B cell (primary cell): ENCODE measurements around the gene ZNF766.

ENCODE experiments used
- EZH2 ChIP-seq: IDR thresholded peaks from 2 replicates; pipeline ENCODE4 v1.6.1; 2012; ENCODE audit warnings: borderline replicate concordance, low read depth, mild to moderate bottlenecking, moderate library complexity, low read length; ENCODE audit not compliant: insufficient read depth, poor library complexity, severe bottlenecking
- TF ChIP-seq, protein P1 (sequence below): fragments of 200-600 bp; IDR thresholded peaks from one replicate; pipeline ENCODE4 v1.8.0; 2022; ENCODE audit warnings: antibody characterized with exemption, mild to moderate bottlenecking

DNA sequence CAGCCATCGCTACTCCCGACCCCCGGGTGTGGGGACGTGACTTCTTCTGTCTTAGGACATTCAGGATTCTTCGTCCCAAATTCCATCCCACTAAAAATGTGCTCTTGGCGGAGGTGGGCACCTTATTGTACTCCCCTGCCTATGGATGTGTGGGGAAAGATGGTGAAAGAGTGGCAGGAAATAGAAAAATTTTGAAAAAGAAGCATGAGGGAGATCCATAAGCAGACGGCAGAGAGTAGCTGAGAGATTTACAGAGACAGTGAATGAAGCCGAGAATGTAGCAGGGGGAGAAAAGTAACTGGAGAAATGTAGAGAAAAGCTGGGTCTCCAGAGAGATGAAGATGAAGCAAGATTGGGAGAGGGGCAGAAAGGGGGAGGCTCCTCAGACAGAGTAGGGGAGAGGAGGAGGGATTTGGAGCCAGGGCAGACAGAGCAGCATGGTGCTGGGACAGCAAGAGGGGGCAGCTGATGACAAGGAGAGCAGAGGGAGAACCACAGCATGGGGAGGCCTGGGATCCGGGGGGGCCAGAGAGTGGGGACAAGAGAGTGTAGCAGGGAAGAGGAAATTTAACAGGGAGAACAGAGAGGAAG, 67.5 kb downstream of the ZNF766 start:
- no peak for TF ChIP-seq EZH2
- TF ChIP-seq, protein P1, sequence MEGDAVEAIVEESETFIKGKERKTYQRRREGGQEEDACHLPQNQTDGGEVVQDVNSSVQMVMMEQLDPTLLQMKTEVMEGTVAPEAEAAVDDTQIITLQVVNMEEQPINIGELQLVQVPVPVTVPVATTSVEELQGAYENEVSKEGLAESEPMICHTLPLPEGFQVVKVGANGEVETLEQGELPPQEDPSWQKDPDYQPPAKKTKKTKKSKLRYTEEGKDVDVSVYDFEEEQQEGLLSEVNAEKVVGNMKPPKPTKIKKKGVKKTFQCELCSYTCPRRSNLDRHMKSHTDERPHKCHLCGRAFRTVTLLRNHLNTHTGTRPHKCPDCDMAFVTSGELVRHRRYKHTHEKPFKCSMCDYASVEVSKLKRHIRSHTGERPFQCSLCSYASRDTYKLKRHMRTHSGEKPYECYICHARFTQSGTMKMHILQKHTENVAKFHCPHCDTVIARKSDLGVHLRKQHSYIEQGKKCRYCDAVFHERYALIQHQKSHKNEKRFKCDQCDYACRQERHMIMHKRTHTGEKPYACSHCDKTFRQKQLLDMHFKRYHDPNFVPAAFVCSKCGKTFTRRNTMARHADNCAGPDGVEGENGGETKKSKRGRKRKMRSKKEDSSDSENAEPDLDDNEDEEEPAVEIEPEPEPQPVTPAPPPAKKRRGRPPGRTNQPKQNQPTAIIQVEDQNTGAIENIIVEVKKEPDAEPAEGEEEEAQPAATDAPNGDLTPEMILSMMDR, result no peak
